GM10266 (cell line): ENCODE measurements around the gene ANKRD13C.

ENCODE experiments used
- DNase-seq: peaks from one replicate; pipeline ENCODE4 v3.0.0; 2012; ENCODE audit errors: extremely low spot score
- CTCF ChIP-seq: IDR thresholded peaks from 2 replicates; pipeline ENCODE4 v1.5.1; 2012; ENCODE audit warnings: mild to moderate bottlenecking, low read depth; ENCODE audit not compliant: control insufficient read depth, insufficient read depth; ENCODE audit errors: missing control alignments

Gene ANKRD13C

GRCh38 chr1:70264839-70265238, 89.7 kb downstream of the ANKRD13C start:
- no peak for TF ChIP-seq CTCF

DNA sequence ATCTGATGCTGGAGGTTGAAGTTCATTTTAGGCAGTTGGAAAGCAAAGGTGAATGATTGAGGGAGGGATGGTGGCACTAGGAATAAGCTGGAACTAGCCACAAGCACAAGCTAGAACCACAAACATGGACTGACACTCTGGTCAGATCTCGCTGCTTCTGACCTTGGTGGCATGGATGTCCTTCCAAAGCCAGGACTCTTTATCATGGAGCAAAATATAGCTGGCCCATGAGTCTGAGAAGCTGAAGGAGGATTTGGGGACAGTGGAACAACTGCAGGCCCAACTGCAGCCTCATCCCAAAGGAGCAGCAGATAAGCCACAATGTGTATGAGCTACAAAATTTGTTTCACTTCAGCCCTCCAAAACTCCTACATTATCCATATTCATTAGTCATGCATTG, 97.9 kb downstream of the ANKRD13C start:
- TF ChIP-seq CTCF = no peak
- no peak for DNase-seq

More at GRCh38 chr1:70264839-70265238, 89.7 kb downstream of the ANKRD13C start:
- no peak for DNase-seq

GRCh38 chr1:70248729-70249128, 105.8 kb downstream of the ANKRD13C start:
- DNase-seq = no peak
- TF ChIP-seq CTCF = no peak

GRCh38 chr1:70247768-70248167, 106.8 kb downstream of the ANKRD13C start:
- no peak for TF ChIP-seq CTCF
- DNase-seq = no peak

DNA sequence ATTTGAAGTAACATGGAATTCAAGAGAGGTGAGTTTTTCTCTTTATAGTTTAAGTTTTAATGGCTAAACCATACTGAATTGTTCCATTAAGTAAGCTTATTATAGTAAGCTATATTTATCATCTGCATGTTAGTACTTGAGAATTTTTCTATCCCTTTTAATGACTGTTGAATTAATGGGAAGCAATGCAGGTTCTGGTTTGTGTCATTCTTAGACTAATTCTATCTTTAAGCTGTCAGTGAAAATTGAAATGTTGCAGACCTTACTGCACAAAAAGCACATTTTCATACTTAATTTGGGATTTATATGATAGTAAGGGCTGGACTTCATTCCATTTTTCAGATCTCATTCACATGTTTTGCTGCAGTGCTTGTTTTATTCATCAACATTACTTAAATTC, 107.4 kb downstream of the ANKRD13C start:
- no peak for DNase-seq
- no peak for TF ChIP-seq CTCF

GRCh38 chr1:70239940-70240339, 114.6 kb downstream of the ANKRD13C start:
- no peak for TF ChIP-seq CTCF
- no peak for DNase-seq

- DNase-seq = no peak
- TF ChIP-seq CTCF = no peak
Observed at GRCh38 chr1:70234733-70235132, 119.8 kb downstream of the ANKRD13C start.
